A549 (cell line): ENCODE measurements around the gene OBSCN. TPM values are rescaled to one million over a fixed set of nuclear protein-coding genes. Genes with fewer than 3 reads are reported as not detected.
A peak's percentile ranks its signal among the peaks of the same experiment; 100 is the strongest.

Experiments
- ATAC-seq, 2 experiments: fragments of 200-7000 bp in 1 of 2; fragments of >200 bp in 1 of 2; cut with Nextera tagmentation in 1 of 2; cut with Tn5 transposase in 1 of 2; 3 replicates each; pipeline versions ENCODE4 v1.8.0 to v1.9.1; 2018 to 2020; ENCODE audit warnings: mild to moderate bottlenecking in 1 of 2, moderate library complexity in 1 of 2
- CTCF ChIA-PET: fragments of 300-600 bp; sonication (Branson Sonifier 250); formaldehyde crosslinking; extraction: SDS; loops from one replicate; lab custom pipeline; 2021; ENCODE audit warnings: antibody characterized with exemption, inconsistent platforms; lab: Yijun Ruan, JAX
- POLR2A ChIA-PET: fragments of 350-600 bp; formaldehyde crosslinking; extraction: SDS; loops from one replicate; lab custom pipeline; 2021; ENCODE audit warnings: antibody characterized with exemption, inconsistent platforms; lab: Yijun Ruan, JAX
- DNase-seq, 2 experiments: peaks; one replicate each; pipeline versions ENCODE4 v3.0.0 to v3.0.0-alpha.2; 2011 to 2016; ENCODE audit warnings: low read depth in 1 of 2, low spot score in 1 of 2
- FAIRE-seq: peaks from 2 replicates; lab custom pipeline; 2011; peaks lifted over from hg19 to GRCh38; lab: Jason Lieb, UNC
- H3K27ac ChIP-seq, 2 experiments: fragments of >200 bp; sonication (Bioruptor Twin); formaldehyde crosslinking; 3 replicates each; pipeline ENCODE4 v1.5.1; 2016 to 2017
- H3K4me1 ChIP-seq: fragments of >200 bp; sonication (Bioruptor Twin); formaldehyde crosslinking; 3 replicates; pipeline ENCODE4 v1.6.1; 2016
- H3K4me2 ChIP-seq: fragments of >200 bp; sonication (Bioruptor Twin); formaldehyde crosslinking; 3 replicates; pipeline ENCODE4 v1.6.1; 2016
- H3K4me3 ChIP-seq: fragments of >200 bp; sonication (Bioruptor Twin); formaldehyde crosslinking; 3 replicates; pipeline ENCODE4 v1.5.1; 2016
- H3K9me3 ChIP-seq: fragments of >200 bp; sonication (Bioruptor Twin); formaldehyde crosslinking; 3 replicates; pipeline ENCODE4 v1.6.1; 2016
- BHLHE40 ChIP-seq: IDR thresholded peaks from 2 replicates; pipeline ENCODE4 v1.6.1; 2012; ENCODE audit warnings: low read depth, low read length, inconsistent platforms
- CBX8 ChIP-seq: fragments of 200-600 bp; sonication (generic); IDR thresholded peaks from 2 replicates; pipeline ENCODE4 v1.6.1; 2016
- FOSB ChIP-seq: fragments of 250-450 bp; sonication (Bioruptor Pico); IDR thresholded peaks from 2 replicates; pipeline ENCODE4 v1.5.0; 2020; ENCODE audit warnings: mild to moderate bottlenecking, moderate library complexity
- FOXS1 ChIP-seq: fragments of 250-450 bp; sonication (Bioruptor Pico); IDR thresholded peaks from 2 replicates; pipeline ENCODE4 v1.5.0; 2020; ENCODE audit warnings: mild to moderate bottlenecking, moderate library complexity
- GATA3 ChIP-seq: IDR thresholded peaks from 2 replicates; pipeline ENCODE4 v1.6.1; 2012; ENCODE audit warnings: borderline replicate concordance
- HDAC2 ChIP-seq: fragments of 200-600 bp; sonication (generic); IDR thresholded peaks from 2 replicates; pipeline ENCODE4 v1.6.1; 2016
- HEYL ChIP-seq: fragments of 250-450 bp; sonication (Bioruptor Pico); IDR thresholded peaks from 2 replicates; pipeline ENCODE4 v1.8.0; 2021; ENCODE audit warnings: mild to moderate bottlenecking, moderate library complexity
- HOXA7 ChIP-seq: fragments of 250-450 bp; sonication (Bioruptor Pico); IDR thresholded peaks from 2 replicates; pipeline ENCODE4 v1.5.0; 2020; ENCODE audit warnings: mild to moderate bottlenecking, moderate library complexity
- HOXB13 ChIP-seq: fragments of 250-450 bp; sonication (Bioruptor Pico); IDR thresholded peaks from 2 replicates; pipeline ENCODE4 v1.5.0; 2020; ENCODE audit warnings: low read depth, mild to moderate bottlenecking, moderate library complexity
- JUN ChIP-seq, 2 experiments: fragments of >200 bp; sonication (Bioruptor Twin); formaldehyde crosslinking; IDR thresholded peaks; 2 replicates in 1 of 2; 3 replicates in 1 of 2; pipeline ENCODE4 v1.6.1; 2016 to 2017
- JUNB ChIP-seq: fragments of >200 bp; sonication (Bioruptor Twin); formaldehyde crosslinking; IDR thresholded peaks from 2 replicates; pipeline ENCODE4 v1.6.1; 2016
- KDM1A ChIP-seq: fragments of 200-600 bp; sonication (generic); IDR thresholded peaks from 2 replicates; pipeline ENCODE4 v1.6.1; 2016; ENCODE audit warnings: low read depth, mild to moderate bottlenecking
- MAZ ChIP-seq: fragments of 150-350 bp; IDR thresholded peaks from 2 replicates; pipeline ENCODE4 v1.6.1; 2014; ENCODE audit warnings: antibody characterized with exemption, low read depth, low read length, borderline replicate concordance
- NFE2L2 ChIP-seq: fragments of 150-350 bp; conservative IDR thresholded peaks from 2 replicates; pipeline ENCODE4 v1.6.1; 2014; ENCODE audit warnings: low read length
- NPAS2 ChIP-seq: fragments of 250-450 bp; sonication (Bioruptor Pico); IDR thresholded peaks from 2 replicates; pipeline ENCODE4 v1.8.0; 2022; ENCODE audit warnings: mild to moderate bottlenecking, moderate library complexity, borderline replicate concordance
- POLR2A ChIP-seq: IDR thresholded peaks from 2 replicates; pipeline ENCODE4 v1.6.1; 2012; ENCODE audit warnings: mild to moderate bottlenecking, low read length
- POLR2AphosphoS2 ChIP-seq: conservative IDR thresholded peaks from 2 replicates; pipeline ENCODE4 v1.6.1; 2012; ENCODE audit warnings: low read length, improper control_type of control experiment, inconsistent platforms
- RCOR1 ChIP-seq: fragments of 150-350 bp; IDR thresholded peaks from 2 replicates; pipeline ENCODE4 v1.6.1; 2014; ENCODE audit warnings: antibody characterized with exemption, low read length, low read depth
- SMC3 ChIP-seq: fragments of >200 bp; sonication (Bioruptor Twin); formaldehyde crosslinking; IDR thresholded peaks from 3 replicates; pipeline ENCODE4 v1.6.1; 2018; ENCODE audit warnings: inconsistent platforms
- SREBF2 ChIP-seq: fragments of 450-650 bp; IDR thresholded peaks from 2 replicates; pipeline ENCODE4 v1.6.1; 2014; ENCODE audit warnings: mild to moderate bottlenecking, moderate library complexity
- TP53 ChIP-seq: fragments of 250-450 bp; sonication (Bioruptor Pico); IDR thresholded peaks from 2 replicates; pipeline ENCODE4 v1.5.0; 2021; ENCODE audit warnings: mild to moderate bottlenecking, moderate library complexity
- WGBS: methylation state at CpG from one replicate; pipeline ENCODE4 v1.1.6; 2017; ENCODE audit errors: missing lambda C conversion rate; 5-methylcytosine and 5-hydroxymethylcytosine counted together
- polyA plus RNA-seq, 4 experiments: library from polyadenylated mRNA; depleted of rRNA in 3 of 4; stranded (reverse); fragments of >200 nt; fragmentation: RNase III in 1 of 4; extraction: RNeasy Plus Mini Kit Qiagen cat#74134 plus additional on column Dnase treatment in 1 of 4; gene quantifications; 2 replicates in 3 of 4; 3 replicates in 1 of 4; pipeline ENCODE4 v1.2.3, GENCODE V29; 2011 to 2017
- TF ChIP-seq, protein P1 (sequence below): fragments of 250-450 bp; sonication (Bioruptor Pico); IDR thresholded peaks from 2 replicates; pipeline ENCODE4 v1.5.0; 2021; ENCODE audit warnings: mild to moderate bottlenecking, moderate library complexity, borderline replicate concordance
- TF ChIP-seq, protein P2 (sequence below): fragments of >200 bp; sonication (Bioruptor Twin); formaldehyde crosslinking; IDR thresholded peaks from 3 replicates; pipeline ENCODE4 v1.6.1; 2016
- TF ChIP-seq, protein P3 (sequence below): IDR thresholded peaks from 2 replicates; pipeline ENCODE4 v1.6.1; 2012
- TF ChIP-seq, protein P4 (sequence below): fragments of 250-450 bp; sonication (Bioruptor Pico); IDR thresholded peaks from 2 replicates; pipeline ENCODE4 v1.5.0; 2020; ENCODE audit warnings: low read depth, mild to moderate bottlenecking, moderate library complexity
- TF ChIP-seq, protein P5 (sequence below): fragments of 450-650 bp; IDR thresholded peaks from 2 replicates; pipeline ENCODE4 v1.6.1; 2014; ENCODE audit warnings: antibody characterized with exemption
- TF ChIP-seq, protein P6 (sequence below): fragments of 150-350 bp; IDR thresholded peaks from 2 replicates; pipeline ENCODE4 v1.6.1; 2014; ENCODE audit warnings: low read depth, mild to moderate bottlenecking, low read length

The OBSCN gene
- polyA plus RNA-seq, 2 of the 4 experiments (the other 2 are of a cell fraction), result 3.1 to 6.8 TPM

DNA sequence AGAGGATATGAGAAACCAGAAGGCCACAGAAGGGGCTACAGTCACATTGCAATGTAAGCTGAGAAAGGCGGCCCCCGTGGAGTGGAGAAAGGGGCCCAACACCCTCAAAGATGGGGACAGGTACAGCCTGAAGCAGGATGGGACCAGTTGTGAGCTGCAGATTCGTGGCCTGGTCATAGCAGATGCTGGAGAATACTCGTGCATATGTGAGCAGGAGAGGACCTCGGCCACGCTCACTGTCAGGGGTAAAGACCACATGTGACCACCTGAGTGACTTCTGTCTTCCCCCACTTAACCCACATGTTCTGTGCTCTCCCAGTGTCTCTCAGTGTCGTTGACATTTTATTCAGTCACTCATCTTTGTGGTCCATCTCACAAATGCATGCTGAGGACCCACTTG lies 92.1 kb downstream of the OBSCN start (continued):
- TF ChIP-seq JUNB (no peak), POLR2A (no peak), POLR2AphosphoS2 (no peak)
- TF ChIP-seq, protein P1, sequence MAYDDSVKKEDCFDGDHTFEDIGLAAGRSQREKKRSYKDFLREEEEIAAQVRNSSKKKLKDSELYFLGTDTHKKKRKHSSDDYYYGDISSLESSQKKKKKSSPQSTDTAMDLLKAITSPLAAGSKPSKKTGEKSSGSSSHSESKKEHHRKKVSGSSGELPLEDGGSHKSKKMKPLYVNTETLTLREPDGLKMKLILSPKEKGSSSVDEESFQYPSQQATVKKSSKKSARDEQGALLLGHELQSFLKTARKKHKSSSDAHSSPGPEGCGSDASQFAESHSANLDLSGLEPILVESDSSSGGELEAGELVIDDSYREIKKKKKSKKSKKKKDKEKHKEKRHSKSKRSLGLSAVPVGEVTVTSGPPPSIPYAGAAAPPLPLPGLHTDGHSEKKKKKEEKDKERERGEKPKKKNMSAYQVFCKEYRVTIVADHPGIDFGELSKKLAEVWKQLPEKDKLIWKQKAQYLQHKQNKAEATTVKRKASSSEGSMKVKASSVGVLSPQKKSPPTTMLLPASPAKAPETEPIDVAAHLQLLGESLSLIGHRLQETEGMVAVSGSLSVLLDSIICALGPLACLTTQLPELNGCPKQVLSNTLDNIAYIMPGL, result no peak

DNA sequence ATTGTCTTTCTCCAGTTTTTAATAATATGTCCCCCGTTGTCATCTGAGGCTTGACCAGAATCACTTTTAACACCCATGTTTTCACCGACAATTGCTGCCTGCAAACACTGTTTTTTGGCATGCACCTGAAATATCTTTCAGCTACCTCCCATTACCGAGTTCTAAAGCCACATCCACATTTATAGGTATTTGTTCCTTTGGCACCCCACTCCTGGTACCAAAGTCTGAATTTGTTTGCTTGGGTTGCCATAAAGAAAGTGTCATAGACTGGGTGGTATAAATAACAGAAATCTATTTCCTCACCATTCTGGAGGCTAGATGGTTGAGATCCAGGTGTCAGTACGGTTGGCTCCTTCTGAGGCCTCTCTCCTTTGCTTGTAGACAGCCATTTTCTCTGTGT lies 94.2 kb downstream of the OBSCN start:
- Histone ChIP-seq H3K4me2 (no peak overlapping the region), H3K4me3 (no peak overlapping the region), H3K27ac (no peak overlapping the region), H3K9me3 (peaks cover 41% of the 10 kb centered on the region)
- FAIRE-seq, result no peak
- POLR2A ChIA-PET, result no interaction called here
- DNase-seq, result no peak
- ATAC-seq, result no peak
- CTCF ChIA-PET, result no interaction called here
- TF ChIP-seq GATA3 (no peak), KDM1A (peak; percentile 54; the same call in 1 of the 2 replicates)
- TF ChIP-seq, all 56 proteins: peak for 1
- no peaks in the 10 kb centered on the region for H3K4me1 ChIP-seq
- WGBS, result 66% methylated on average over 4 of the region's 4 CpGs

DNA sequence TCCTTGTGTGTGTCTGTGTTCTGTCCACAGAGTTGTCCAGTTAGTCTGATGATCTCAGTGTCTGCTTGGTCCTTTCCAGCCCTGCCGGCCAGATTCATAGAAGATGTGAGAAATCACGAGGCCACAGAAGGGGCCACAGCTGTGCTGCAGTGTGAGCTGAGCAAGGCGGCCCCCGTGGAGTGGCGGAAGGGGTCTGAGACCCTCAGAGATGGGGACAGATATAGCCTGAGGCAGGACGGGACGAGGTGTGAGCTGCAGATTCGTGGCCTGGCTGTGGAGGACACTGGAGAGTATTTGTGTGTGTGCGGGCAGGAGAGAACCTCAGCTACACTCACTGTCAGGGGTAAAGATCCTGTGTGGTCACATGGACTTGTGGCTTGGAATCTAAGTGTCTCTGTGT lies 95.8 kb downstream of the OBSCN start:
- TF ChIP-seq SMC3, result no peak
- no peak for TF ChIP-seq HEYL (CRISPR knock-in tag)
- no peak for TF ChIP-seq RCOR1
- TF ChIP-seq TP53, result no peak
- no peak for TF ChIP-seq FOSB (CRISPR knock-in tag)
- Histone ChIP-seq H3K4me2 (no peak overlapping the region), H3K9me3 (peaks cover 27% of the 10 kb centered on the region), H3K4me3 (no peak overlapping the region), H3K27ac (no peak overlapping the region), H3K4me1 (no peaks in the 10 kb centered on the region)
- no peak for DNase-seq
- no peak for ATAC-seq
- ChIA-PET CTCF (no interaction called here), POLR2A (no interaction called here)
- 64% methylated on average over 9 of the region's 9 CpGs for WGBS
- no peak for FAIRE-seq

DNA sequence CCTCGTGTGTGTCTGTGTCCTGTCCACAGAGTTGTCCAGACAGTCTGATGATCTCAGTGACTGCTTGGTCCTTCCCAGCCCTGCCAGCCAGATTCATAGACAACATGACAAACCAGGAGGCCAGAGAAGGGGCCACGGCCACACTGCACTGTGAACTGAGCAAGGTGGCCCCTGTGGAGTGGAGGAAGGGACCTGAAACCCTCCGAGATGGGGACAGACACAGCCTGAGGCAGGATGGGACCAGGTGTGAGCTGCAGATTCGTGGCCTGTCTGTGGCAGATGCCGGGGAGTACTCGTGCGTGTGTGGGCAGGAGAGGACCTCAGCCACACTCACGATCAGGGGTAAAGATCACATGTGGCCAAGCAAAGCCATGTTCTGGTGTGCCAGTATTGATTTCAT lies 96.4 kb downstream of the OBSCN start:
- WGBS, result 61% methylated on average over 6 of the region's 8 CpGs

DNA sequence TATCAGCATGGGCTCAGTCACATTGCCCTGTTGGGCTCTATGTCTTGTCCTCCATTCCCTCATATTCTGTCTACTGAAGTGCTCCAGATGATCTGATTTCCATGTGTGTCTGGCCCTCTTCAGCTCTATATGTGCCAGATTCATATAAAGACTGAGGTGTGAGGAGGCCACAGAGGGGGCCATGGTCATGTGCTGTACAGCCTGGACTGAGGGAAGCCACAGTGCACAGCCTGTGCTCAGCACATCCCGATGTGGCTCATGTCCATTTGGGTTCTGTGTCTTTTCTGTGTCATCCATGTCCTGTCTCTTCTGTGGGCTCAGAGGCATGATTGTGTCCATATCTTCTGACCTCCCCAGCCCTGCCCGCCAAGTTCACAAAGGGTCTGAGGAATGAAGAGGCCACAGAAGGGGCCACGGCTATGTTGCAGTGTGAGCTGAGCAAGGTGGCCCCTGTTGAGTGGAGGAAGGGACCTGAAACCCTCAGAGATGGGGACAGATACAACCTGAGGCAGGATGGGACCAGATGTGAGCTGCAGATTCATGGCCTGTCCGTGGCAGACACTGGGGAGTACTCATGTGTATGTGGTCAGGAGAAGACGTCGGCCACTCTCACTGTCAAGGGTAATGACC lies 97.0 kb downstream of the OBSCN start:
- FAIRE-seq, result no peak
- Histone ChIP-seq H3K4me2 (no peak overlapping the region), H3K27ac (no peak overlapping the region)
- TF ChIP-seq BHLHE40 (no peak), MAZ (no peak), RCOR1 (no peak), JUN (IDR thresholded peaks at IDR 0.05) (no peak), HOXA7 (CRISPR knock-in tag) (no peak), NFE2L2 (no peak)
- TF ChIP-seq, protein P2, sequence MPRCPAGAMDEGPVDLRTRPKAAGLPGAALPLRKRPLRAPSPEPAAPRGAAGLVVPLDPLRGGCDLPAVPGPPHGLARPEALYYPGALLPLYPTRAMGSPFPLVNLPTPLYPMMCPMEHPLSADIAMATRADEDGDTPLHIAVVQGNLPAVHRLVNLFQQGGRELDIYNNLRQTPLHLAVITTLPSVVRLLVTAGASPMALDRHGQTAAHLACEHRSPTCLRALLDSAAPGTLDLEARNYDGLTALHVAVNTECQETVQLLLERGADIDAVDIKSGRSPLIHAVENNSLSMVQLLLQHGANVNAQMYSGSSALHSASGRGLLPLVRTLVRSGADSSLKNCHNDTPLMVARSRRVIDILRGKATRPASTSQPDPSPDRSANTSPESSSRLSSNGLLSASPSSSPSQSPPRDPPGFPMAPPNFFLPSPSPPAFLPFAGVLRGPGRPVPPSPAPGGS, result no peak
- TF ChIP-seq, protein P3, sequence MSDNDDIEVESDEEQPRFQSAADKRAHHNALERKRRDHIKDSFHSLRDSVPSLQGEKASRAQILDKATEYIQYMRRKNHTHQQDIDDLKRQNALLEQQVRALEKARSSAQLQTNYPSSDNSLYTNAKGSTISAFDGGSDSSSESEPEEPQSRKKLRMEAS, result no peak
- TF ChIP-seq, protein P4, sequence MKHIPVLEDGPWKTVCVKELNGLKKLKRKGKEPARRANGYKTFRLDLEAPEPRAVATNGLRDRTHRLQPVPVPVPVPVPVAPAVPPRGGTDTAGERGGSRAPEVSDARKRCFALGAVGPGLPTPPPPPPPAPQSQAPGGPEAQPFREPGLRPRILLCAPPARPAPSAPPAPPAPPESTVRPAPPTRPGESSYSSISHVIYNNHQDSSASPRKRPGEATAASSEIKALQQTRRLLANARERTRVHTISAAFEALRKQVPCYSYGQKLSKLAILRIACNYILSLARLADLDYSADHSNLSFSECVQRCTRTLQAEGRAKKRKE (CRISPR knock-in tag), result no peak
- TF ChIP-seq, all 56 proteins: peak for 0
- Histone ChIP-seq H3K9me3 (peaks cover 24% of the 10 kb centered on the region), H3K4me1 (no peaks in the 10 kb centered on the region), H3K4me3 (no peak overlapping the region)
- DNase-seq (no peak), ATAC-seq (no peak)
- ChIA-PET CTCF (no interaction called here), POLR2A (no interaction called here)
- WGBS, result 63% methylated on average over 6 of the region's 6 CpGs

More for the DNA sequence above, 96.4 kb downstream of the OBSCN start:
- Histone ChIP-seq H3K9me3 (peaks cover 24% of the 10 kb centered on the region), H3K4me2 (no peak overlapping the region), H3K27ac (no peak overlapping the region), H3K4me1 (no peaks in the 10 kb centered on the region), H3K4me3 (no peak overlapping the region)
- ATAC-seq (no peak), DNase-seq (no peak), FAIRE-seq (no peak)
- TF ChIP-seq, protein P5, sequence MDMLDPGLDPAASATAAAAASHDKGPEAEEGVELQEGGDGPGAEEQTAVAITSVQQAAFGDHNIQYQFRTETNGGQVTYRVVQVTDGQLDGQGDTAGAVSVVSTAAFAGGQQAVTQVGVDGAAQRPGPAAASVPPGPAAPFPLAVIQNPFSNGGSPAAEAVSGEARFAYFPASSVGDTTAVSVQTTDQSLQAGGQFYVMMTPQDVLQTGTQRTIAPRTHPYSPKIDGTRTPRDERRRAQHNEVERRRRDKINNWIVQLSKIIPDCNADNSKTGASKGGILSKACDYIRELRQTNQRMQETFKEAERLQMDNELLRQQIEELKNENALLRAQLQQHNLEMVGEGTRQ, result no peak
- no peak for TF ChIP-seq CBX8
- TF ChIP-seq HDAC2, result no peak
- no peak for TF ChIP-seq FOXS1 (CRISPR knock-in tag)
- no peak for TF ChIP-seq NPAS2
- TF ChIP-seq, protein P6, sequence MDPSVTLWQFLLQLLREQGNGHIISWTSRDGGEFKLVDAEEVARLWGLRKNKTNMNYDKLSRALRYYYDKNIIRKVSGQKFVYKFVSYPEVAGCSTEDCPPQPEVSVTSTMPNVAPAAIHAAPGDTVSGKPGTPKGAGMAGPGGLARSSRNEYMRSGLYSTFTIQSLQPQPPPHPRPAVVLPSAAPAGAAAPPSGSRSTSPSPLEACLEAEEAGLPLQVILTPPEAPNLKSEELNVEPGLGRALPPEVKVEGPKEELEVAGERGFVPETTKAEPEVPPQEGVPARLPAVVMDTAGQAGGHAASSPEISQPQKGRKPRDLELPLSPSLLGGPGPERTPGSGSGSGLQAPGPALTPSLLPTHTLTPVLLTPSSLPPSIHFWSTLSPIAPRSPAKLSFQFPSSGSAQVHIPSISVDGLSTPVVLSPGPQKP, result no peak
- TF ChIP-seq HOXB13 (CRISPR knock-in tag), result no peak
- no peak for TF ChIP-seq SREBF2
- ChIA-PET CTCF (no interaction called here), POLR2A (no interaction called here)
